GM12801 (cell line): ENCODE measurements around the gene ANKRD11.

ENCODE experiments used
- TF ChIP-seq, protein P1 (sequence below): IDR thresholded peaks from one replicate; pipeline ENCODE4 v1.5.1; 2011; ENCODE audit warnings: control low read depth; ENCODE audit not compliant: insufficient read length; ENCODE audit errors: extremely low read depth

ANKRD11 gene

GRCh38 chr16:89475144-89475543 lies 15.2 kb downstream of the ANKRD11 start:
- TF ChIP-seq, protein P1, sequence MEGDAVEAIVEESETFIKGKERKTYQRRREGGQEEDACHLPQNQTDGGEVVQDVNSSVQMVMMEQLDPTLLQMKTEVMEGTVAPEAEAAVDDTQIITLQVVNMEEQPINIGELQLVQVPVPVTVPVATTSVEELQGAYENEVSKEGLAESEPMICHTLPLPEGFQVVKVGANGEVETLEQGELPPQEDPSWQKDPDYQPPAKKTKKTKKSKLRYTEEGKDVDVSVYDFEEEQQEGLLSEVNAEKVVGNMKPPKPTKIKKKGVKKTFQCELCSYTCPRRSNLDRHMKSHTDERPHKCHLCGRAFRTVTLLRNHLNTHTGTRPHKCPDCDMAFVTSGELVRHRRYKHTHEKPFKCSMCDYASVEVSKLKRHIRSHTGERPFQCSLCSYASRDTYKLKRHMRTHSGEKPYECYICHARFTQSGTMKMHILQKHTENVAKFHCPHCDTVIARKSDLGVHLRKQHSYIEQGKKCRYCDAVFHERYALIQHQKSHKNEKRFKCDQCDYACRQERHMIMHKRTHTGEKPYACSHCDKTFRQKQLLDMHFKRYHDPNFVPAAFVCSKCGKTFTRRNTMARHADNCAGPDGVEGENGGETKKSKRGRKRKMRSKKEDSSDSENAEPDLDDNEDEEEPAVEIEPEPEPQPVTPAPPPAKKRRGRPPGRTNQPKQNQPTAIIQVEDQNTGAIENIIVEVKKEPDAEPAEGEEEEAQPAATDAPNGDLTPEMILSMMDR, result no peak

DNA sequence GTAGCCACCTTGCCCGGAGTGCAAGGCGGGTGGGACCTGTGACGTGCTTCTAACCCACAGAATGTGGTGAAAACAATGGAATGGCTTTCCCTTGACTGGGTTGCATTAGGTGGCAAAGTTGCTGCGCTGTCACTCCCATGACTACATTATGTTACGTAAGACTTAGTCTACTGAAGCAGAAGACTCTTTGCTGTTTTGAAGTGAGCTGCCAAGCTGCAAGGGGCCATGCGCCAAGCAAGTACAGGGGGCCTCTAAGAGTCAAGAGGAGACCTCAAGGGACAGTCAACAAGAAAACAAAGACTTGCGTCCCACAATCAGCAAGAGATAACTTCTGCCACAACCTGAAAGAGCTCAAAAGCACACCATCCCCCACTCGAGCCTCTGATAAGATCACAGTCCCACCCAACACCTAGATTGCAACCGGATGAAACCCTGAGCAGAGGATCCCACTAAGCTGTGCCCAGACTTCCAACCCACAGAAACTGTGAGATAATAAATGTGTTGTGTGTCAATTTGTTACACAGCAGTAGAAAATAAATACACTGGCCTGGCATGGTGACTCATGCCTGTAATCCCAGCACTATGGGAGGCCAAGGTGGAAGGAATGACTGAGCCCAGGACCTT lies 16.5 kb downstream of the ANKRD11 start:
- TF ChIP-seq, protein P1, result no peak

GRCh38 chr16:89473136-89473712 lies 17.1 kb downstream of the ANKRD11 start:
- TF ChIP-seq, protein P1, result no peak

GRCh38 chr16:89472711-89473075 lies 17.7 kb downstream of the ANKRD11 start:
- TF ChIP-seq, protein P1, result no peak

DNA sequence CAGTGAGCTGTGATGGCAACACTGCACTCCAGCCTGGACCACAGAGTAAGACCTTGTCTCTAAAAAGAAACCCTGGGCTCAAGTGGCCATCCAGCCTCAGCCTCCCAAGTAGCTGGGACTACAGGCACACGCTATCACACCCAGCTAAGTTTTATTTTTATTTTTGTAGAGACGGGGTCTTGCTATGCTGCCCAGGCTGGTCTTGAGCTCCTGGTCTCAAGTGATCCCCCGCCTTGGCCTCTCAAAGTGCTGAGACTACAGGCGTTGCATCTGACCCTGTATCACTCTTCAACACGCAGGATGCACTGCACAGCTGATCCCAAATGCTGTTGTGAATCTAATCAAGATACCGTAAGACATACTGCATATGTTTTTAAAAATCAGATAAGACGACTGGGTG lies 23.0 kb downstream of the ANKRD11 start:
- TF ChIP-seq, protein P1, result no peak

DNA sequence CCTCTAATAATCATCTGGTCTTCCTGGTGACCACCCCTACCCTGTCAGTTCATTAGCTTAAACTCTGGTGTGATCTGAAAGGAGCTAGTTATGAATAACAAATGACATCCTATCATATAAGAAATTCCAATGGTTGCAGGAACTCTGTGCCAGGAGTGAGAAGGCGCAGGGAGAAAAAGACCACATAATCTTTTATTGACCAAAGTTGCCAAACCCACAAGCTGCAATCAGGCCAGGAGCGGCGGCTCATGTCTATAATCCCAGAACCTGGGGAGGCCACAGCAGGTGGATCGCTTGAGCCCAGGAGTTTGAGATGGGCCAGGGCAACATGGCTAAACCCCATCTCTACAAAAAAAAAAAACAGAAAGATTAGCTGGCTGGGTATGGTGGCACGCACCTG lies 23.4 kb downstream of the ANKRD11 start:
- TF ChIP-seq, protein P1, result no peak

GRCh38 chr16:89460556-89460955 lies 29.8 kb downstream of the ANKRD11 start:
- TF ChIP-seq, protein P1, result no peak

DNA sequence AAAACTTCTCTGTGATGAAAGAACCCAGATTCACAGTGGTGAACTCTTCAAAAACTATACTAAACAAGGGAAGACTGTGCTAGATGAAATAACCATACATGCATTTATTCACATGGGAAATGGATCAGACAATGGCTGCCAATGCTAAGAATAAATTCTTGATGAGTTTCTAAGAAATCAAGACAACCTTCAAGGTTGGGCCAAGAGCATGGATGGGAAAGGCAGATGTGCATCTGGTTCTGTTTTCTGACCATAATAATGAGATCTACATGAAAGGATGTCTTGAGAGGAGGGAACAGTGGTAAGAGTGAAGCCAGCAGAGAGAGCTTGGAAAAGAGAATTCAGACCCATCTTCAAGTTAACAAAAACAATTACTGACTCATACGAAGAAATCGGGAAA lies 31.4 kb downstream of the ANKRD11 start:
- TF ChIP-seq, protein P1, result no peak
